ENCODE results near the gene EOLA2. TPM values are rescaled to one million over a fixed set of nuclear protein-coding genes. Genes with fewer than 3 reads are reported as not detected.
"Not testable (repeated sequence)": the region's sequence is repeated elsewhere in the genome, so short reads cannot be mapped to it uniquely, and the experiment has no call there.

Gene EOLA2
- total and polyA plus RNA-seq, 5 donors from 2014 or later, result 32.1 to 62.5 (median 34.5) TPM

DNA sequence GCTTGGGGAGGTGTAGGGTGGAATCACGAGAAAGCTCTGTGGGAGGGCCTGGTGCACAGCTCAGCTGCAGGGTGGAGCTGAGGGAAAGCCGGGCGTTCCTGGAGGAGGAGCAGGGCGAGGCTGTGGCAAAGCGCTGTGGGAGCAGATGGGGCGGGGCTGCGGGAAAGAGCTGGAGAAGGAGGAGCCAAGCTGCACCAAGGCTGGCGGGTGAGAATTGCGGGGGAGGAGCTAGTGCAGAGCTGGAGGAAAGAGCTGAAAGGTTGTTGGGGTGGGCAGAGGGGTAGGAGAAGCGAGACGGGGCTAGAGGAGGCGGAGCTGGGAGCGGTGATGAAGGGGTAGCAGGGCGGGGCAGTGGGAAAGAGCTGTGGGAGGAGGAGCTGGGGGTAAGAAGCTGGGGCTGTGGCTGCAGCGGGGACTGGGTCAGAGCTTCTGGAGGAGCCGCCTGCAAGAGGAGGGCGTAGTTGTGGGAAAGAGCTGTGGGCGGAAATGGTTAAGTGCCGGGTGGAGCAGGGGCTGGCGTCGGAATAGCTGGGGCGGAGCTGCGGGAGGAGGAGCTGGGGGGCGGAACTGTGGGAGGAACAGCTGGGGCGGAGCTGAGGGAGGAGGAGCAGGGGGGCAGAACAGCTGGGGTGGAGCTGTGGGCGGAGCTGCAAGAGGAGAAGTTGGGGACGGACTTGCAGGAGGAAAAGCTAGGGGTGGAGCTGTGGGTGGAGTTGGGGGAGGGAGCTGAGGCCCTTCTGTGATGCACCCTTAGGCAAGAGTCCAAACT lies 1.8 kb upstream of the EOLA2 start:
- DNase-seq (peak; percentile 85 to 96 (median 90)), ATAC-seq (ENCODE audit: low read depth in 2 of 2) (peak; percentile 35 to 50)
- no peaks in the 10 kb centered on the region for H3K27me3 ChIP-seq (ENCODE audit: control insufficient read depth, insufficient read depth, low read length)
- peaks cover 7% of the 10 kb centered on the region for H3K4me1 ChIP-seq (ENCODE audit: control insufficient read depth, insufficient read depth, low read length, poor library complexity, severe bottlenecking)
- no peaks in the 10 kb centered on the region for H3K36me3 Mint-ChIP-seq
- peak overlapping the region; percentile 84 to 94 (median 93) for H3K27ac Mint-ChIP-seq
- no peaks in the 10 kb centered on the region for H3K9me3 ChIP-seq (ENCODE audit: control insufficient read depth in 2 of 2, low read length in 2 of 2)
- H3K9me3 Mint-ChIP-seq, result no peaks in the 10 kb centered on the region
- H3K27me3 Mint-ChIP-seq, result no peaks in the 10 kb centered on the region
- H3K4me3 ChIP-seq (ENCODE audit: low read depth, low read length), result peak overlapping the region; percentile 37
- H3K4me1 Mint-ChIP-seq, result peaks cover 0 to 16% (median 4%) of the 10 kb centered on the region in 4 donors
- peak overlapping the region; percentile 81 to 97 (median 90) for H3K4me3 Mint-ChIP-seq
- no peaks in the 10 kb centered on the region for H3K36me3 ChIP-seq (ENCODE audit: control insufficient read depth, insufficient read depth, low read length)
- peak overlapping the region; percentile 86 for H3K27ac ChIP-seq (ENCODE audit: insufficient read depth, low read length, poor library complexity, severe bottlenecking)

DNA sequence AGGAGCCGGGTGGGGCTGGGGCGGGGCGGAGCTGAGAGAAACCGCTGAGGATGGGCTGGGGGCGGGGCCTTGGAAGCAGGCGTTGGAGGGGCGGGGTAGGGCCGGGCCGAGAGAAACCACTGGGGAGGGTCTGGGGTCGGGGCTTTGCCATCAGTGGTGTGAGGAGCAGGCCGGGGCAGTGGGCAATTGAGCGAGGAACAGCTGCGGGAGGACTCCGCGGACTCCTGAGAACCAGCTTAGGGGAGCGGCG lies 1.3 kb upstream of the EOLA2 start:
- H3K27me3 Mint-ChIP-seq, result no peaks in the 10 kb centered on the region
- H3K36me3 Mint-ChIP-seq, result no peaks in the 10 kb centered on the region
- DNase-seq (no peak), ATAC-seq (ENCODE audit: low read depth in 2 of 2) (peak; percentile 26 to 28)
- H3K27me3 ChIP-seq (ENCODE audit: control insufficient read depth, insufficient read depth, low read length), result no peaks in the 10 kb centered on the region
- H3K4me3 ChIP-seq (ENCODE audit: low read depth, low read length), result peak overlapping the region; percentile 37
- no peaks in the 10 kb centered on the region for H3K36me3 ChIP-seq (ENCODE audit: control insufficient read depth, insufficient read depth, low read length)
- H3K9me3 Mint-ChIP-seq, result no peaks in the 10 kb centered on the region
- H3K27ac ChIP-seq (ENCODE audit: insufficient read depth, low read length, poor library complexity, severe bottlenecking), result peak overlapping the region; percentile 86
- H3K4me1 ChIP-seq (ENCODE audit: control insufficient read depth, insufficient read depth, low read length, poor library complexity, severe bottlenecking), result peaks cover 7% of the 10 kb centered on the region
- H3K9me3 ChIP-seq (ENCODE audit: control insufficient read depth in 2 of 2, low read length in 2 of 2), result no peaks in the 10 kb centered on the region
- H3K27ac Mint-ChIP-seq, result peak overlapping the region in 2 of 3 donors; percentile 93 to 94
- H3K4me1 Mint-ChIP-seq, result peaks cover 0 to 16% (median 4%) of the 10 kb centered on the region in 4 donors
- H3K4me3 Mint-ChIP-seq, result peak overlapping the region; percentile 81 to 97 (median 90)

DNA sequence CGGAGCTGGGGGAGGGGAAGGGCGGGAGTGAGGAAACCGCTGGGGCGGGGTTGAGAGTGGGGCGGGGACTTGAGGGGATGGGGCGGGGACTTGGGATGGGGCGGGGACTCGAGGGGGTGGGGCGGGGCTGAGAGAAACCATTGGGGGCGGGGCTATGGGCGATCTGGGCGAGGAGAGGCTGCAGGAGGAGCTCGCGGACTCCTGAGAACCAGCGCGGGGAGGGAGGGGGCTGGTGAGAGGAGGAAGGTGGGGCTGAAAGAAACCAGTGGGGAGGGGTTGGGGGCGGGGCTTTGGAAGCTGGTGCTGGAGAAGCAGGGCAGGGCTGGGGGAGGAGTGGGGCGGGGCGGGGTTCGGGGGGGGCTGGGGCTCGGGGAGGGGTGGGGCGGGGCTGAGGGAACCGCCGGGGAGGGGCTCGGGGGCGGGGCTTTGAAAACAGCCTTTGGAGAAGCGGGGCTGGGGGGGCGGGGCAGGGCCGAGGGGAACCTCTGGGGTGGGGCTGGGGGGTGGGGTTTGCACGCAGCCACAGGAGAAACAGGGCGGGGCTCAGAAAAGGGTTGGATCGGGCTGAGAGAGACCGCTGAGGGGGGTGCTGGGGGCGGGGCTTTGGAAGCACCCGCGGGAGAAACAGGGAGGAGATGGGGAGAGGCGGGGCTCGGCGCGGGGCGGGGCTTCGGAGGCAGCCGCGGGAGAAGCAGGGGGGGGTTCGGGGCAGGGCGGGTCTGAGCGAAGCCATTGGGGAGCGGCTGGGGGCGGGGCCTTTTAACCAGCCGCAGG lies 777 bp upstream of the EOLA2 start:
- DNase-seq (peak; percentile 86 to 91 (median 89)), ATAC-seq (ENCODE audit: low read depth in 2 of 2) (peak; percentile 10 to 23)
- Histone ChIP-seq H3K4me1 (ENCODE audit: control insufficient read depth, insufficient read depth, low read length, poor library complexity, severe bottlenecking) (peaks cover 7% of the 10 kb centered on the region), H3K27ac (ENCODE audit: insufficient read depth, low read length, poor library complexity, severe bottlenecking) (peak overlapping the region; percentile 96), H3K4me3 (ENCODE audit: low read depth, low read length) (no peak overlapping the region), H3K27me3 (ENCODE audit: control insufficient read depth, insufficient read depth, low read length) (no peaks in the 10 kb centered on the region), H3K36me3 (ENCODE audit: control insufficient read depth, insufficient read depth, low read length) (no peaks in the 10 kb centered on the region), H3K9me3 (ENCODE audit: control insufficient read depth in 2 of 2, low read length in 2 of 2) (no peaks in the 10 kb centered on the region)
- Mint-ChIP-seq H3K4me1 (peaks cover 0 to 16% (median 4%) of the 10 kb centered on the region in 4 donors), H3K4me3 (peak overlapping the region; percentile 75 to 95 (median 81)), H3K36me3 (no peaks in the 10 kb centered on the region), H3K27ac (peak overlapping the region in 1 of 3 donors; percentile 93), H3K27me3 (no peaks in the 10 kb centered on the region), H3K9me3 (no peaks in the 10 kb centered on the region)

DNA sequence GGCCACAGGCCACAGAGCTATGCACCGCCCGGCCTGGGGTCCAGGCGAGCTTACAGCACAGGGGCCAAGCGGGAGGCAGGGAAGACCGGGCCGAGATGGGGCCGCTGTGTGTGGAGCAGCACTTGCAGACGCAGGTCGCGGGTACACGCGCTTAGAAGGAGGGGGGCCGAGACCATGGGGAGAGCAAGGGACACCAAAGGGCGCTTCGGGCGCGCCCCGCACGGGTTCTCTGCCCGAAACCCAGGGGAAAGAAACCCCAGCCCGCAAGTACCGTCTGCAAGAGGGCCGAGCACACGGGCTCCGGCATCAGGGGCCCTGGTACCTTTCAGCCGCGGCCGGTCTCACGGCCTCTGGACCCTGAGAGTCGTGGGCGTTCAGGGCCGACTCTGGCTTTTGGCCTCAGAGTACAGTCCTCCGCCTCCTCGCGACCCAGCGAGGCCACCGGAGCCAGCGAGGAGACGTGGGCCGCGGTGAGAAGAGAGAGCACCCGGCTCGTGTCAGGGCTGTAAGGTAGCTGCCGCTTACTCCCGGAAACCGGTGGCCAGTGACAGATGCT lies 342 bp downstream of the EOLA2 start:
- Histone ChIP-seq H3K36me3 (ENCODE audit: control insufficient read depth, insufficient read depth, low read length) (no peaks in the 10 kb centered on the region), H3K27me3 (ENCODE audit: control insufficient read depth, insufficient read depth, low read length) (no peaks in the 10 kb centered on the region), H3K4me3 (ENCODE audit: low read depth, low read length) (peak overlapping the region; percentile 47), H3K9me3 (ENCODE audit: control insufficient read depth in 2 of 2, low read length in 2 of 2) (no peaks in the 10 kb centered on the region), H3K27ac (ENCODE audit: insufficient read depth, low read length, poor library complexity, severe bottlenecking) (peak overlapping the region; percentile 96), H3K4me1 (ENCODE audit: control insufficient read depth, insufficient read depth, low read length, poor library complexity, severe bottlenecking) (peaks cover 7% of the 10 kb centered on the region)
- Mint-ChIP-seq H3K4me3 (peak overlapping the region; percentile 81 to 98 (median 93)), H3K27me3 (no peaks in the 10 kb centered on the region), H3K27ac (peak overlapping the region; percentile 93 to 100 (median 98)), H3K36me3 (no peaks in the 10 kb centered on the region), H3K9me3 (no peaks in the 10 kb centered on the region), H3K4me1 (peaks cover 0 to 16% (median 4%) of the 10 kb centered on the region in 4 donors)
- ATAC-seq (ENCODE audit: low read depth in 2 of 2), result no peak
- DNase-seq, result peak in 2 of 3 donors; percentile 7 to 23

DNA sequence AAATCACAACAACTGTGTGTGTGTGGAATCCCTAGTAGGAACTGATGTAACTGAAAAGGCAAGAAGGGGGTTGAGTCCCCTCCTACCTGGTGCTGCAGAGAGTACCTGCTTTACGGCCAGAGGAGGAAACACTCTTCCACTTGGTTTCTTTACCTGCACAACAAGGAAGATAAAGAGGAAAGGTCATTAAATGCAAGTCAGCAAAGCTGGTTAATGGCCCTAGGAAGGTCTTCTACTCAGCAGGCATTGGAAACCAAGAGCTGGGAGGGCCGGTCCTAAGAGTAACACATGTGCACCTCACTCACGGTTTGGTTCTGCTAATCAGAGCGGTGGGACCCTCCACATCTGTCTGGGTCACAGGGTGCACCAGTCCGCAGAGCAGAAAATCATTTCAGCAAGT lies 963 bp downstream of the EOLA2 start:
- H3K27me3 Mint-ChIP-seq; H3K9me3 ChIP-seq (ENCODE audit: control insufficient read depth in 2 of 2, low read length in 2 of 2); H3K27me3 ChIP-seq (ENCODE audit: control insufficient read depth, insufficient read depth, low read length); ATAC-seq (ENCODE audit: low read depth in 2 of 2); H3K9me3 Mint-ChIP-seq; H3K4me1 ChIP-seq (ENCODE audit: control insufficient read depth, insufficient read depth, low read length, poor library complexity, severe bottlenecking); H3K36me3 Mint-ChIP-seq; DNase-seq; H3K36me3 ChIP-seq (ENCODE audit: control insufficient read depth, insufficient read depth, low read length): not testable (repeated sequence)
- peaks cover 0 to 16% (median 4%) of the 10 kb centered on the region in 4 donors for H3K4me1 Mint-ChIP-seq
- peak overlapping the region in 2 of 3 donors; percentile 93 to 100 for H3K27ac Mint-ChIP-seq
- Histone ChIP-seq H3K4me3 (ENCODE audit: low read depth, low read length) (peak overlapping the region; percentile 47), H3K27ac (ENCODE audit: insufficient read depth, low read length, poor library complexity, severe bottlenecking) (peak overlapping the region; percentile 96)
- peak overlapping the region; percentile 81 to 98 (median 93) for H3K4me3 Mint-ChIP-seq

DNA sequence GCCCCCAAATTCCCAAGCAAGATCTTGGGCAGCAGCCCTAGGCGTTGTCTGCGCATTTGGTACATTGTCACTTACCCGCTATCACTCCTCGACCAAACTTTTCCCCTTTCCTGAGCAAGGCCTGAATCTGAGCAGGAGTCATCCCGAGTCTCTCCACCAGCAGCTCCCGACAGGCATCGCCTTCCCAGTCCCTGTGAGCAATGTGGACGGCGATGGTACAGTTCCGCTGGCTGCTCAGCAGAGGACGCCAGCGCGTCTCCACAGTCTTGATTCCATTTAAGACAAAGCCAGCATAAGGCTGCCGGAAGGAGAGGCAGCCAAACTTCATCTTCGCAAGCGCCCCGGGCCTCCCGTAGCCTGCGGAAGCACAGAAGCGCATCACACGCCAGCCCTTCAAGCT lies 4.7 kb downstream of the EOLA2 start:
- H3K27ac ChIP-seq (ENCODE audit: insufficient read depth, low read length, poor library complexity, severe bottlenecking); H3K4me1 Mint-ChIP-seq; H3K27ac Mint-ChIP-seq; ATAC-seq (ENCODE audit: low read depth in 2 of 2); H3K9me3 ChIP-seq (ENCODE audit: control insufficient read depth in 2 of 2, low read length in 2 of 2); H3K27me3 Mint-ChIP-seq; H3K36me3 ChIP-seq (ENCODE audit: control insufficient read depth, insufficient read depth, low read length); H3K4me3 ChIP-seq (ENCODE audit: low read depth, low read length); H3K4me3 Mint-ChIP-seq; H3K27me3 ChIP-seq (ENCODE audit: control insufficient read depth, insufficient read depth, low read length); H3K9me3 Mint-ChIP-seq; DNase-seq; H3K4me1 ChIP-seq (ENCODE audit: control insufficient read depth, insufficient read depth, low read length, poor library complexity, severe bottlenecking); H3K36me3 Mint-ChIP-seq: not testable (repeated sequence)

DNA sequence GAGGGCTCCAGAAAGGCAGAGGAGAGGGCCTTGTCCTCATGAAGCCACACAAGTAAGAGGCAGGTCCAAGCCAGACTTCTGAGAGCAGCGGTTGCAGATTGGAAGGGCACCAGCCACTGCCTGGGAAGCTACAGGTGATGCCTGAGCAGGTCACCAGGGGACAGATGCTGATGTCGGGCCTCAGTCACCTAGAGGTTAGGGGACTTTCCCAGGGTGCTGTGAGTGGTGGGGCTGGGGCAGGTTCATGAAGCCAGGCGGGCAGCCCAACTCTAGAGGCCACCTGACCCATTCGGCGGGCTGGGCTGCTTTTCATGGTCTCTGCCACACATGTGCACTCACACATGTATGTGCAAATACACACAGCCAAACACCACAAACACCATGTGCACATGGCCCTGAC lies 5.3 kb downstream of the EOLA2 start:
- H3K27ac Mint-ChIP-seq; H3K27ac ChIP-seq (ENCODE audit: insufficient read depth, low read length, poor library complexity, severe bottlenecking); H3K27me3 Mint-ChIP-seq; ATAC-seq (ENCODE audit: low read depth in 2 of 2); DNase-seq; H3K36me3 Mint-ChIP-seq; H3K4me3 ChIP-seq (ENCODE audit: low read depth, low read length); H3K9me3 ChIP-seq (ENCODE audit: control insufficient read depth in 2 of 2, low read length in 2 of 2); H3K4me3 Mint-ChIP-seq; H3K4me1 Mint-ChIP-seq; H3K9me3 Mint-ChIP-seq; H3K4me1 ChIP-seq (ENCODE audit: control insufficient read depth, insufficient read depth, low read length, poor library complexity, severe bottlenecking); H3K36me3 ChIP-seq (ENCODE audit: control insufficient read depth, insufficient read depth, low read length); H3K27me3 ChIP-seq (ENCODE audit: control insufficient read depth, insufficient read depth, low read length): not testable (repeated sequence)

All from CD4-positive, CD25-positive, alpha-beta regulatory T cell (primary cell).